GM19023 (cell line): ENCODE measurements around the gene RGL3.
A peak's percentile ranks its signal among the peaks of the same experiment; 100 is the strongest.
"Not testable (repeated sequence)": the region's sequence is repeated elsewhere in the genome, so short reads cannot be mapped to it uniquely, and the experiment has no call there.

ENCODE experiments used
- ATAC-seq: cut with Tn5 transposase; IDR thresholded peaks from one replicate; pipeline ENCODE4 v1.9.1; 2021; ENCODE audit warnings: mild to moderate bottlenecking, moderate library complexity; ENCODE audit not compliant: unreplicated experiment

Gene RGL3

GRCh38 chr19:11384778-11385129, 34.4 kb downstream of the RGL3 start:
- ATAC-seq: no peak

GRCh38 chr19:11383706-11384048, 35.4 kb downstream of the RGL3 start:
- no peak for ATAC-seq

GRCh38 chr19:11382898-11383705, 36.0 kb downstream of the RGL3 start:
- no peak for ATAC-seq

GRCh38 chr19:11380653-11381537, 38.2 kb downstream of the RGL3 start:
- ATAC-seq: peak; percentile 86

GRCh38 chr19:11379857-11380350, 39.2 kb downstream of the RGL3 start:
- no peak for ATAC-seq

GRCh38 chr19:11379269-11379845, 39.8 kb downstream of the RGL3 start:
- not testable (repeated sequence) for ATAC-seq

GRCh38 chr19:11378319-11379189, 40.6 kb downstream of the RGL3 start:
- no peak for ATAC-seq

GRCh38 chr19:11377756-11378155, 41.4 kb downstream of the RGL3 start:
- ATAC-seq: no peak

- no peak for ATAC-seq
These were observed 41.9 kb downstream of the RGL3 start for GRCh38 chr19:11377237-11377636.

GRCh38 chr19:11375143-11375948, 43.8 kb downstream of the RGL3 start:
- ATAC-seq: no peak

- ATAC-seq: peak; percentile 90
These were observed 44.5 kb downstream of the RGL3 start, which contains the start of gene SWSAP1 for GRCh38 chr19:11374433-11375142. Gene SWSAP1 (plus strand): TSS chr19:11374666. CDS start chr19:11374681, 15 bp downstream.

GRCh38 chr19:11373885-11374432, 45.2 kb downstream of the RGL3 start:
- ATAC-seq: no peak

GRCh38 chr19:11373166-11373884, 45.8 kb downstream of the RGL3 start:
- ATAC-seq: no peak

GRCh38 chr19:11370744-11371143, 48.4 kb downstream of the RGL3 start:
- no peak for ATAC-seq

- no peak for ATAC-seq
These were observed 51.6 kb downstream of the RGL3 start for GRCh38 chr19:11367528-11367927.

- no peak for ATAC-seq
These were observed 53.5 kb downstream of the RGL3 start for GRCh38 chr19:11365557-11366117.

GRCh38 chr19:11364935-11365334, 54.2 kb downstream of the RGL3 start:
- no peak for ATAC-seq
